H1 (cell line): ENCODE data around the gene SWI5.

Experiments
- CBX5 ChIP-seq: fragments of 300-800, 300-1000 bp; sonication (generic); IDR thresholded peaks from 2 replicates; pipeline ENCODE4 v1.7.1; 2016; ENCODE audit warnings: antibody characterized with exemption, low read length, low read depth
- CTCF ChIP-seq, 3 experiments: IDR thresholded peaks; 1 replicate in 2 of 3; 2 replicates in 1 of 3; pipeline versions ENCODE4 v1.5.1 to v1.6.1; 2011; ENCODE audit warnings: low read length in 3 of 3, mild to moderate bottlenecking in 3 of 3, inconsistent platforms in 2 of 3, low read depth in 1 of 3, moderate library complexity in 1 of 3; ENCODE audit not compliant: insufficient read depth in 1 of 3; ENCODE audit errors: control extremely low read depth in 1 of 3

- no peak for TF ChIP-seq CBX5
- no peak for TF ChIP-seq CTCF (IDR thresholded peaks at IDR 0.05; ENCODE audit: control extremely low read depth in 1 of 3, insufficient read depth in 1 of 3, low read depth in 1 of 3, low read length in 3 of 3)
Observed at GRCh38 chr9:128310461-128310860, 34.4 kb downstream of the SWI5 start.
